Prostate gland (tissue), 2 donors: ENCODE measurements around the gene PIGN.

ENCODE experiments used
- CTCF ChIP-seq, 4 experiments: fragments of 200-600 bp in 2 of 4; fragments of 450-650 bp in 2 of 4; sonication (generic) in 2 of 4; IDR thresholded peaks; 1 replicate in 3 of 4; 2 replicates in 1 of 4; pipeline ENCODE4 v1.5.1; 2016 to 2019; ENCODE audit warnings: antibody characterized with exemption in 4 of 4, mild to moderate bottlenecking in 2 of 4, moderate library complexity in 2 of 4
- POLR2A ChIP-seq: fragments of 450-650 bp; IDR thresholded peaks from one replicate; pipeline ENCODE4 v1.6.1; 2016; ENCODE audit warnings: antibody characterized with exemption, mild to moderate bottlenecking
- POLR2AphosphoS5 ChIP-seq: sonication (generic); formaldehyde crosslinking; IDR thresholded peaks from one replicate; pipeline ENCODE4 v1.6.1; 2017; ENCODE audit warnings: antibody characterized with exemption

- TF ChIP-seq POLR2AphosphoS5 (no peak), CTCF (IDR thresholded peaks at IDR 0.05) (no peak), POLR2A (no peak)
Observed at GRCh38 chr18:62140259-62140658, 46.6 kb downstream of the PIGN start.
